GM18499 (cell line): ENCODE results near the gene PITHD1.
"Not testable (repeated sequence)": the region's sequence is repeated elsewhere in the genome, so short reads cannot be mapped to it uniquely, and the experiment has no call there.

Experiments used
- ATAC-seq: cut with Tn5 transposase; IDR thresholded peaks from one replicate; pipeline ENCODE4 v1.9.1; 2021; ENCODE audit warnings: moderate number of reproducible peaks; ENCODE audit not compliant: insufficient read depth, unreplicated experiment

Gene PITHD1

GRCh38 chr1:23816906-23817305 is 38.7 kb downstream of the PITHD1 start:
- ATAC-seq: no peak

- ATAC-seq: no peak
Observed at GRCh38 chr1:23817633-23818032, 39.4 kb downstream of the PITHD1 start.

GRCh38 chr1:23823767-23824166 is 45.5 kb downstream of the PITHD1 start:
- ATAC-seq: no peak

- no peak for ATAC-seq
Observed at GRCh38 chr1:23824711-23825075, 46.5 kb downstream of the PITHD1 start.

GRCh38 chr1:23825076-23825761 is 47.0 kb downstream of the PITHD1 start, which contains the start of gene HMGCL:
HMGCL (minus strand) TSS chr1:23825429; CDS start chr1:23825415, 14 bp downstream.
- ATAC-seq: no peak

GRCh38 chr1:23825762-23826522 is 47.7 kb downstream of the PITHD1 start:
- ATAC-seq: no peak

- not testable (repeated sequence) for ATAC-seq
Observed at GRCh38 chr1:23826590-23826989, 48.4 kb downstream of the PITHD1 start.

GRCh38 chr1:23827717-23828116 is 49.5 kb downstream of the PITHD1 start:
- ATAC-seq: no peak

GRCh38 chr1:23834156-23834555 is 55.9 kb downstream of the PITHD1 start:
- ATAC-seq: not testable (repeated sequence)

GRCh38 chr1:23836037-23836436 is 57.8 kb downstream of the PITHD1 start:
- no peak for ATAC-seq
